Stimulated activated CD4-positive, alpha-beta T cell treated with anti-CD3 and anti-CD28 coated beads, TNF-alpha, amount 100 ng/mL, for 48 hours (primary cell): ENCODE data around the gene C16orf89.

ENCODE experiments used
- DNase-seq, 3 donors: peaks; one replicate each; pipeline ENCODE4 v3.0.0-alpha.2; 2020; ENCODE audit warnings: low read depth in 3 of 3

The C16orf89 gene

DNA sequence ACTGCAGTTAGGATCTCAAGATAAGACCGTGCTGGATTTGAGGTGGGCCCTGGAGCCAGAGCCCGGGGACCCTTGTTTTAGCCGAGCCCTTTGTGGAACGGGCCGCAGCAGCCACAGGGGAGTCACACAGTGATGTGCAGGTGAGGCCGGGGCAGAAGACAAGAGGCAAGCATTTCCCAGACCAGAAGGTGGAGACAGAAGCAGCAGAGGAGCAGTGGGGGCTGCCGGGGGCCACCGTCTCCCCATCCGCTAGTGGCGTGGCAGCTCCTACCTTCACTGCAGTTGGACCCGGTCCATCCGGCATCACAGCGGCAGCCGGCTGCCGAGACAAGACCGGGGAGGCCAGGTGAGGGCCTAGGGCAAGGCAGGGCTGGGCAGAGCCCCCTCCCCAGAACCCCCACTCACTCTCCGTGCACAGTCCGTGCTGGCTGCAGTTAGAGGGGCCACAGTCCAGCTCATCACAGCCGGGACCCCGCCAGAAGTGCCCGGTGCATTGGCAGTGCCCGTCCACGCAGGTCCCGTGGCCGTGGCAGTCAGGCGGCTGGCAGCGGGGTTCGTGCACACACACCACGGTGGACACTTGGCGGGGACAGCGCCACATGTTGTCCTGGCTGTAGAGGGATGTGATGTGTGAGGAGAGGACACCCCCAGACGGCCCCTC lies 38.1 kb downstream of the C16orf89 start:
- no peak for DNase-seq

DNA sequence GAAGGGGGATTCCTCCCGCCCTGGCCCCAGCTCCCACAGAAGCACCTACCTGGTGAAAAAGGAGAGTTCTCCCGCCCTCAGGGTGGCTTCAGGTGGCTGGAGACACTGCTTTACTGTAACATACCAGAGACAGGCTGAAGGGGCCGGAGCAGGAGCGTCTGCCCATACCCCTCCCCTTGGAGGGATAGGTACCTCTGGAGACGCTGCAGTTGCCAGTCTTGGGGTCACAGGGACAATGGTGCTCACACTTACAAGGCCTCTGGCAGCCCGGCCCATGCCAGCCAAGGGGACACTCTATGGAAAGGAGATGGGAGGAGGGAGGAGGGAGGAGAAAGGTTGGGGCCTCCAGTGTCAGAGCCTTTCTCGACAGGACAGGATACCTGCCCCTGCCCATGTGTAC lies 38.7 kb downstream of the C16orf89 start:
- no peak for DNase-seq

DNA sequence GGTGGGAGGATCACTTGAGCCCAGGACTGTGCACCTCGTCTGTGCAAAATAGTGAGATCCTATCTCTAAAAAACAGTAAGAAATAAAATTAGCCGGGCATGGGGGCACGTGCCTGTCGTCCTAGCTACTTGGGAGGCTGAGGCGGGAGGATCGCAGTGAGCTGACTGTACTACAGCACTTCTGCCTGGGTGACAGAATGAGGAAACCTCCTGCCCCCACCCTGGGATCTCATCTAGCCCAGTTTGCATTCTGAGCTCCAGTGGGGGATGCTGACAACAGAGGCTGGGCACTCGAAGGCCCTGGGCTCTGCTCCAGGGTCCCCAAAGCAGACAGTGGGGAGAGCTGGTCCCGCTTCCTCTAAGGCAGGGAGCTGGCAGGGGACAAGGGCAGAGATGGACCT lies 39.1 kb downstream of the C16orf89 start:
- DNase-seq, result no peak

DNA sequence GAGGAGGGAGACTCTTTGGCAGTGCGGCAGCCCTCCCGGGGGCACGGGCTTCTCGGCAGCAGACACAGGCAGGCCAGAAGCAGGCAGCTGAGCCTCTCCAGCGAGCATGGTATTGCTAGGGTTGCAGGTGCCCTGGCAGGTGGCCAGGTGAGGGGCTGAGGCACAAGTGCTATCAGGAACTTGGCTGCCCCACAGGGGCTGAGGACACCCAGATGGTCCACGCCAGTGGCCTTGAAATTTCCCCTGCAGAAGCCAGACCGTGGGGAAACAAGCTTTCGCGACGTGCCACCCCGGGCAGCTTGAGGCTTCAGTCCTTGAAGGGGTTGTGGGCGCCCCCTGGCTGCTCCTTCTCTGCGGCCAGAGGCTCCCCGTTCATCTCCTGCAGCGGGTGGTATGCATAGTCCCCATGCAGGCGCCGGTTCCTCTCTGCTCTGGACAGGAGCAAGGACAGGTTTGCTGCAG lies 40.6 kb downstream of the C16orf89 start:
- no peak for DNase-seq

DNA sequence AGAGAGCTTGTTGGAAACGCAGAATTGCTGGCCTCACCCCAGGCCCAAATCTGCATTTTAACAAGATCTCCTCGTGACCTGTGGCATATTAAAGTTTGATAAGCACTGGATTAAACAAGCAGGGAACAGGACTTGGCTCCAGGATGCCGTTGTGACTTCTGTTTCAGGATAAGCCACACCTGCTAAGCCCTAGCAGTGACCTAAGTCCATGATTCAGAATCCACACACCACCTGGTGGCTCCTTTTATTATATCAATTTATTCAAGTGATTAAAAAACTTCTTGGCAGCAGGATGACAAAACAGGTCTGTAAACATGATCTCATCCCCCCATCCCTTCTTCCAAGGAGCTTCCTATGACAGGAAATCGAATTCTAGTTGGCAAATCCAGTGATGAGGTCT lies 41.1 kb downstream of the C16orf89 start:
- no peak for DNase-seq

DNA sequence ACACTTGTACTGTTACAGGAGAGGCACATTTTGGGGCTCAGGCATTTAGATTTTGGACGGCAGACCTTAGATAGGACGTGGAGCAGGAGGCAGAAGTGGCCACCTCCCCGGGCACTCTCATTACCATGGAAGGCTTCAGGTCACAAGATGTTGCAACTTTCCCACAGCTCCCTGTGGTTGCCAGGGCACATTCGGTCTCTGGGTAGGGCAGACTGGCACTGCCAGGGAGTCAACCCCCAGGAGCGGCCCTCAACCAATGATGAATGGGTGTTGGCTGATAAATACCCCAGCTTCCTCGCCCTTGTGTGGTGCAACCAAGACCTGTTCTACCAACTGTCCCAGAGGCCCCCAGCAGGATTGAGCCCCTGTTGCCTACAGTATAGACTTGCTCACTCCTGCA lies 43.2 kb downstream of the C16orf89 start:
- no peak for DNase-seq

DNA sequence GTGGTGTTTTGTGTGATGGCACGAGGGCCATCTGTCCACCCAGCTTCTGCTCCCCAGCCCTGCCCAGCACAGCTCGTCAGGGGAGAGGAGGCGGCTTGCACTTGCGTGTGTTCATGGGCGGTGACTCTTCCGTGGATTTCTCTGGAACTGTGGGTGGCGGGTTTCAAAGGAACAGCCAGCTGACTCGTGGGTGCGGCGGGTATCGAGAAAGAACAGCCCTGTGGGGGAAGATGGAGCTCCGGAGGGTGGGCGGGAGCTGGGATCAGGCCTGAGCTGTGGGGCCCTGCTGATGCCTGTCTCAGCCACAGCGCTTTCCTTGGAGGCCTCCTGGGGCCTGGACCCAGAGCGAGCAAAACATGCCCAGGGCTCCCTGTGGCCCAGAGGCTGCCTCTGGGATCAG lies 45.2 kb downstream of the C16orf89 start:
- DNase-seq, result no peak

DNA sequence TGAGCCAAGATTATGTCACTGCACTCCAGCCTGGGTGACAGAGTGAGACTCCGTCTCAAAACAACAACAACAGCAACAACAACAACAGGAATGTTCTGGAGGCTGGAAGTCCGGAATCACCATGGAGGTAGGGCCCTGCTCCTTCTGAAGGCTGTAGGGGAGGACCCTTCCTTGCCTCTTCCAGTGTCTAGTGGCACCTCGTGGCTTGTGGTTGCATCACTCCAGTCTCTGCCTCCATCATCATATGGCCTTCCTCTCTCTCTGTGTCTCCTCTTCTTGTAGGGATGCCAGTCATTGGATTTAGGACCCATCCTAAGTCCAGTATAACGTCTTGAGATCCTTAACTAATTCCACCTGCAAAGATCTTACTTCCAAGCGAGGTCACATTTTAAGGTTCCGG lies 46.0 kb downstream of the C16orf89 start:
- no peak for DNase-seq

DNA sequence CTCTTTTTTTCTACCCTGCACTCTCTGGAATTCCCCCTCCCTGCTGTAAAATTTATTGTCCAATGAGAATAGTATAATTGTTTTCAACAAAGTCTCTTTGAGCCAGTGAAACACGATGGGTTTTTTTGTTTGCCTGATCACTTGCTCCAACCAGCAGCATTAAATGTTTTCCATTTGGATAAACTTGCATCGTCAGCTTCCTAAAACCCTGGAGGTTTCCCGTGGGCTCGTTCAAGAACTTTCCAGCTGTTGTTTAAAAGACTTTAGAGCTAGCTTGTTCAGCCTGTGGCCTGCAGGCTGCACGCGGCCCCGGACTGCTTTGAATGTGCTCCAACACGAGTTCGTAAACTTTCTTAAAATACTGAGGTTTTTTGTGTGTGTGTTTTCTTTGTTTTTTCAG lies 47.0 kb downstream of the C16orf89 start:
- DNase-seq, result no peak

DNA sequence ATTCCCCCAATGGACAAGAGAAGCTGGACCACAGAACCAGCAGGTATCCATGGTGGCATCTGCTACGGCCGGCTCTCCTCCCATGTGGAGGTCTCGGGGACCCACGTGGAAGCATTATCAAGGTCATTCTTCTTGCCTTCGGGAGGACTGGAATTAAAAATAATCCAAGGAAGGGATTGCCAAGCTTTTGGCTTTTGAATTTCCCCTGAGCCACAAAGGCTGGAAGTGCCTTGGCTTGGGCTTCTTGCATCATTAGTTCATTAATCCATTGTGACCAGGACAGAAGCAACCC lies 48.1 kb downstream of the C16orf89 start:
- DNase-seq, result no peak

DNA sequence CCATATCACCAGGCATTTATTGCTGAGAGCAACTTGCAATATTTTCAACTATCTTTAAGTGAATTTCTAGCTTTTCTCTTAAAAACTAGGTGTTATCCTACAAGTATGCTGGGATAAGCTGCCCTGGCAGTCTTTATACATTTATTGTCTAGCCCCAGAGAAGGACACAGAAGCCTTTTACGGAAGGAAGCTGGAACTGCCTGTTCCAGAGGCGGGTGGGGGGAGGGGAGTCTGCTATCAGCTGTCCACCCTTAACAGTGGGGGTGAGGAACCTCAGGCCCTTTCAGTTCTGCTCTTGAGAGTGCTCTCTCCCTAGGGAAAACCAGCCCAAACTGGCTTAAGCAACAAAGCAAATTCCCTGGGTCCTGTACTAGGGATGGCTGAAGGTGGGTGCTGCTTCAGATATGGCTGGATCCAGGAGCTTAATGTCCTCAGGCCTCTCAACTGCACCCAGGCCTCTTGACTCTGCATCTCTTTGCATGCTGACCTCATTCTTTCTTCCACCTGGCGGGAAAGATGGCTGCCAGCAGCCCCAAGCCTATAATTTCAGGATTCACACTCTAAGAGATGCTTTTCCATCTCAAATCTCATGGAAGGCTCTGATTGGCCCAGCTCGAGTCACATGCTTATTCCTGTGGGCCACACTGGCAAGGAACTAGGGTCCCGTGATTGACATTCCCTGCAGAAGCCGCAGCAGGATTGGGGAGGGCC lies 48.6 kb downstream of the C16orf89 start:
- no peak for DNase-seq

DNA sequence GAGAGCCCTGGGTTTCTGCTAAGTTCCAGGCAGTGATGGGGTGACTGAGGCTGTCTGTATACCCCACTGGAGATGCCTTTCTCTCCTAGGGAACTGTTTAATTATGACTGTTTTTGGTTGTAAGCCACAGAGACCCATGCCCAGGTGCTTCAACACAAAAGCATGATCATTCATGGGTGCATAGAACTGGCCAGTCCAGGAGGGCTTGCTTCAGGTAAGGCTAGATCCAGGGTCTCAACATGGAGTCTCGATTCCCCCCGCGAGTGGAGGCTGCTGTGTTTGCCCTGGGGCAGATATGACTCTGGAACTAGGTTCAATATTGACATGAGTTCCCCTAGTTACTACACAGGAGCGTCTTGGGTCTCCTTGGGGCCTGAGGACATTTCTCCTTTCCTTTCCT lies 49.9 kb downstream of the C16orf89 start:
- no peak for DNase-seq

DNA sequence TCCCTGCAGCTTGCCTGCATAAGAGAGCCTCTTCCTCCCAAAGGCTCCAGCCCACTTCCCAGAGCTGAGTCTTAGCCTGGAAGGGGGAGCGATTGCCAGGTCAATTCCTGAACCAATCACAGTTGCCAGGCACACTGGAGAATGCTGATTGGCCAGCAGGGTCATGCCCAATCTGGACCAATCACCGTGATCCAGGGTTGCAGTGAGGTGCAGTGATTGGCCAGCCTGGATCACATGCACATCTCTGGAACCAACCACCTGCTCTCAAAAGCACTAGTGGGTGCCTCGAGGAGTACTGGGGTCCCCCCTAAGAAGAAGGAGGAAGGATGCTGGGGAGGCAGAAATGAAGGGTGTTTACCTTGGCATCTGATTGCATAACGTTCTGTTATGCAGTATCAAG lies 50.4 kb downstream of the C16orf89 start:
- no peak for DNase-seq

DNA sequence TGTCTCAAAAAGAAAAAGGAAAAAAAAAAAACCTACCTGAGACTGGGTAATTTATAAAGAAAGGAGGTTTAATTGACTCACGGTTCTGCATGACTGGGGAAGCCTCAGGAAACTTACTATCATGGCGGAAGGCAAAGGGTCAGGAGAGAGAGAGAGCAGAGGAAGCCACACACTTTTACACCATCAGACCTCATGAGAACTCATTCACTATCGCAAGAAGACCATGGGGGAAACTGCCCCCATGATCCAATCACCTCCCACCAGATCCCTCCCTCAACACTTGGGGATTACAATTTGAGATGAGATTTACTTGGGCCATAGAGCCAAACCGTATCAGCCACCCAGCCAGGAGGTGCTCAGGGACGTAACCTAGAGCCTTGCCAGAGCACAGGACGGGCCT lies 52.9 kb downstream of the C16orf89 start:
- DNase-seq, result no peak

DNA sequence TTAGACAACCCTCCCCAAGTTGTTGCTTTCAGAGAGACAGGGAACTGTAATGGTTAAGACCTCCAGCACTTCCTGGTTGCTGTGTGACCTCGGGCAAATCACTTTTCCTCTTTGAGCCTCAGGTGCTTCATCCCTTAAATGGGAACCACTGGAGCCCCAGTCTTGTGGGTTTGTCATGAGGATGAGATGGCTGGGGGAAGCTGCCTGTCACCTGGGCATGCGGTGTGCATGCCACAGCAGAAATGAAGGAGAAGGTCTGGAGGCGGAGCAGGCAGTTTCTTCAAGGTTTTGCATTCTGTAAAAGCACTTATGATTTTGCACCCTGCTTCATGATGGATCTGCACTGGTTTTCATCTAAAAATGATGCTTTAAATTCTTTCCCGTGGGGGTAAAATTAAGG lies 54.1 kb downstream of the C16orf89 start:
- no peak for DNase-seq

DNA sequence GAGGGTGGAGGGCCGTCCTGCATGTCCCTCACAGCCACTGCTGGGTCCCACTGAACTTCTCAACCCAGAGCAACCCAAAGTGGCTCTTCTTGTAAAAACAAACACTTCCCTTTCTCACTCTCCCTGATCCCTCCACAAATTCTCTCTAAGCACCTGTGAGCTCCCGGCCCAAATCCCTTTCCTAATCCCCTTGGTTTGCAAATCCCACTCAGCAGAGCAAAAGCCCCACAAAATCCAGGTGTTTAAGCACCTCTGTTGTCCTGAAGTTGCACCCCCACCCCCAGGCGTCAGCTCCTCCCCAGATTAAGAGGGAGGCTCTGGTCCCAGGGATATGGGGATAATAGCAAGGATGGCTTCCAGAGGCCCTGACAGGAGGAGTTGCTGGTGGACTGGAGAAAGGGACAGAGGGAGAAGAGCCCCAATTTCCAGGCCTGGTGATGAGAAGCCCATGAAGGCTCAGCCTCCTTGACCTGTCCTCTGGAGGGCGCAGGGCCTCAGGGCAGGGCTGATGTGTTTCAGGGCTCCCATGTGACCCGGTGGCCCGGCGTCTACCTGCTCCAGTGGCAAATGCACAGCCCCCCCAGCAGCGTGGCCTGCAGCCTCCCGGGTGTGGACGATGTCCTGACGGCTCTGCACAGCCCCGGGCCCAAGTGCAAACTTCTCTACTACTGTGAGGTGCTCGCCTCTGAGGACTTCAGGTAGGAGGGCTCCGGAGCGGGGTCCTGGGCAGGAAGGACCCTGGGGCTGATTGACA lies 55.0 kb downstream of the C16orf89 start:
- no peak for DNase-seq

DNA sequence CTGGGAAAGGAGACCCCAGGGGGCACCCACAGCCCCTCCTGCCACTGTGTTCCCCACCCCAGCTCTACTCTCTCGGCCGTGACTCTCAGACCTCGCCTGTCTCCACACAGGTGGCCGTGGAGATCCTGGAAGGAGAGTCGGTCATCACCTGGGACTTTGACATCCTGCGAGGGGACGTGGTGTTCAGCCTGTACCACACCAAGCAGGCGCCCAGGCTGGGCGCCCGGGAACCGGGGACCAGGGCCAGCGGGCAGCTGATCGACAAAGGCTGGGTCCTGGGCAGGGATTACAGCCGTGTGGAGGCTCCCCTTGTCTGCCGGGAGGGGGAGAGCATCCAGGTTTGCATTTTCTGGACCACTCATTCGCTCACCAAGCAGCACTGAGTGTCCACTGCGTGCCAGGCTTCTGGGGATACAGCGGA lies 57.4 kb downstream of the C16orf89 start:
- DNase-seq, result no peak

DNA sequence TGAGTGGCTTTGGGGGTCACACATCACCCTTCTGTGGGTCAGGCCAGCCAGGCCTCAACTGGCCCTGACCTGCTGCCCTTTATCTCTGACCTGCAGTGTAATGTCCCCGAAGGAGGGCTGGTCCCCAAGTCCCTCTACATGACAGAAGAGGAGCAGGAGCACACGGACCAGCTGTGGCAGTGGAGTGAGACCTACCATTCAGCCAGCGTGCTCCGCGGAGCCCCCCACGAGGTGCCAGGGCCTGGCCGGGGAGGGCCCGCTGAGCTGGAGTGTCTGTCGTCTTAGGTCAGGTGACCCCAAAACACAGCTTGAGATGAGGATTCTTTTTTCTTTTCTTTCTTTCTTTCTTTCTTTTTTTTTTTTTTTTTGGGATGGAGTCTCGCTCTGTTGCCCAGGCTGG lies 58.5 kb downstream of the C16orf89 start:
- DNase-seq, result no peak

DNA sequence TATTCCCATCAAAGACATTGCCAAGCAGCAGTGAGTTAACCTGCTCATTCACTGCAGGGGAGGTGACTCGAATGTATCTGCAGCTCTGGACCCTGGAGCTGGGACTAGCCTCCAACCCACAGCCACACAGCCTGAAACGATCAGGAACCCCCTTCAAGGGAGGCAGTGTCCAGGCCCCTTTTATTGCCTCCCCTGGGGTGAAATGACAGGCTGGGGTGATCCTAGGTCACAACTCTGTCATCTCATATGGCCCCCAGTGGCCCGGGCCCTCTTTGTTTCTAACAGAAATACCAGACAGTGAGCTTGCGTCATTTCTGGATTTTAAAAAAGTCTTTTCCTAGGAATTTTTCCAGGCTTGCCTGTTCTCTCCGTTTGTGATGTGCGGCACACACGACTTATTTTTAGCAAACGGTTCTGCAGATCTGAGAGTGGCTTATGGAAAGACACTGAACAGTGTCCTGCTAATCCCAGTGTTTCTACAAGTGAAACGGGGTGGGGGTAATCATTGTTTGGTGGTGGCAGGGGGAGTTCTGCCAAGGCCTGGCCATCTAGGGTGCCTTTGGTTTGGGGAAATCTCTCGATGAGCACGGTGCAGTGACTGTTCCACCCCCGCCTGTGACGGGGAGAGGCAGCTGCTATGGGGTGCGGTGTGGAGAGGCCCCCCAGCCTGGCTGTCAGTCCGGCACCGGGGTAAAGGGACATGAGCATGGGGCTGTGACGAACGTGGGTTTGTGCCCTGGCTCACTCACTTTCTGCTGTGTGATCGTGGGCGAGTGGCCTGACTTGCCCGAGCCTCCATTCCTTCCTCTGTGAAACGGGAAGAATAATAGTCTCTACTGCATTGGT lies 59.2 kb downstream of the C16orf89 start:
- DNase-seq, result no peak

DNA sequence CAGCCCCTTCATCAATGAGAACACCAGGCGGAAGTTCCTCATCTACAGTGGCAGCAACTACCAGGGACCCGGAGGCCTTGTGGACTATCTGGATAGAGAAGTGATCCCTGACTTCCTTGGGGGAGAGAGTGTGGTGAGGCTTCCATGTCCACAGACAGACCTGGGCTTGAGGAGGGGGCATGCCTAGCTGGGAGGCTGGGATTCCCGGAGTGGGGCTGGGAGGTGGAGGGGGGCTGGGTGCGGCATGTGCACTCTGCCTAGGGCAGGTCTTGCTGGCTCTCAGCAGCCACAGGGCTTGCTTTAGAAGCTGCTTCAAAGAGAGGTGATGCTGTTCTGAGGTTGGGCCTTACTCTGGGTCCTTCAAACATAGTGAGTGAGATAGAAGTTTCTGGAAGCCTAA lies 59.8 kb downstream of the C16orf89 start:
- no peak for DNase-seq

DNA sequence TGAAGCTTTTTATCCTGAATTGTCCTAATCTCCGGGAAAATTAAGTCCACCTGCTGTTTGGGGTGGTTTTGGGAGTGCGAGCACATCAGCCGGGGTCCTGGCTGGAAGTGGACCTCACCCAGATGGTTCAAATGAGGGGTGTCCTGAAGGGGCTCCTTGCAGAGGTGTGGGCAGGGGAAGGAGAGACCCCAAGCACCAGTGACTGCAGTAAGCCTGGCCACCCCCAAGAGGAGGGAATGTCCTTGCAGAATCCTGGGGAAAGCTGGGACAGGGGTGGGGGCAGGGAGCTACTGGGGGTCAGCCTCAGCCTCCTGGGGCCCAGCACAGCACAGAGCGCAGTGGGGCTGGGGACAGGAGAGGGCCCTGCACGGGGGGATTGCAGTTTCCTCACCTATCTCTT lies 61.4 kb downstream of the C16orf89 start:
- no peak for DNase-seq

DNA sequence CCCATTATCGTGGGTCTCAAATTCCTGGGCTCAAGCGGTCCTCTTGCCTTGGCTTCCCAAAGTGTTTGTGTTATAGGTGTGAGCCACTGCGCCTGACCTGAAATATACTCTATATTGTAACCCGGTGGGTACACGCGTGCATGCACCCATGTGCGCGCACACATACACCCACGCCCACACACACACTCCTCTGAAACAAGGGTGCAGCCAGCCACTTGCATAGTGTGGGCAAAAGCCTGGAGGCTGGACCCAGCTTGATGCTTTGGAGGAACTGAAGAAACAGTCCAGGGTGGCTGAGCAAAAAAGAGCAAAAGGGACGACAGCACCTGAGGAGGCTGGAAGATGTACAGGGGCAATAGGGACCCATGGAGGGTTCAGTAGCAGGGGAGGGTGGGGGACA lies 61.9 kb downstream of the C16orf89 start:
- DNase-seq, result no peak
